HEK293 (cell line): ENCODE measurements around the gene FRMD8.
A peak's percentile ranks its signal among the peaks of the same experiment; 100 is the strongest.

Experiments used
- CTCF ChIA-PET: fragments of 350-600 bp; formaldehyde crosslinking; extraction: SDS; loops from one replicate; lab custom pipeline; 2021; ENCODE audit warnings: antibody characterized with exemption; lab: Yijun Ruan, JAX
- POLR2A ChIA-PET: fragments of 300-600 bp; formaldehyde crosslinking; extraction: SDS; loops from one replicate; lab custom pipeline; 2020; ENCODE audit warnings: antibody characterized with exemption, inconsistent platforms; lab: Yijun Ruan, JAX
- H3K27ac ChIP-seq: fragments of 200-500 bp; sonication (Bioruptor generic); 2 replicates; pipeline ENCODE4 v1.5.1; 2014; ENCODE audit warnings: low read depth, low read length, control low read depth, inconsistent platforms; ENCODE audit errors: extremely low read depth
- H3K36me3 ChIP-seq, 2 experiments: fragments of 200-500 bp in 1 of 2; sonication (Bioruptor generic) in 1 of 2; 1 replicate in 1 of 2; 2 replicates in 1 of 2; pipeline ENCODE4 v1.5.1; 2014 to 2017; ENCODE audit warnings: inconsistent platforms in 2 of 2, low read length in 2 of 2; ENCODE audit not compliant: control insufficient read depth in 2 of 2, insufficient read depth in 1 of 2
- H3K4me1 ChIP-seq: fragments of 200-500 bp; sonication (Bioruptor generic); 2 replicates; pipeline ENCODE4 v1.5.1; 2014; ENCODE audit warnings: mild to moderate bottlenecking, low read length, inconsistent platforms; ENCODE audit not compliant: control insufficient read depth, insufficient read depth
- H3K4me3 ChIP-seq: 2 replicates; pipeline ENCODE4 v1.5.1; 2011; ENCODE audit warnings: low read depth, mild to moderate bottlenecking, control low read depth, low read length, moderate library complexity
- H3K9me3 ChIP-seq: fragments of 200-500 bp; sonication (Bioruptor generic); 2 replicates; pipeline ENCODE4 v1.5.1; 2014; ENCODE audit warnings: low read depth, low read length, inconsistent platforms; ENCODE audit not compliant: control insufficient read depth, insufficient read depth
- FEZF1 ChIP-seq: fragments of 450-650 bp; formaldehyde crosslinking; IDR thresholded peaks from 2 replicates; pipeline ENCODE4 v1.5.1; 2016; ENCODE audit warnings: missing biosample characterization, missing genetic modification characterization
- GLIS2 ChIP-seq: fragments of 450-650 bp; formaldehyde crosslinking; IDR thresholded peaks from 2 replicates; pipeline ENCODE4 v1.5.1; 2016; ENCODE audit warnings: missing biosample characterization, missing genetic modification characterization
- INSM2 ChIP-seq: fragments of 450-650 bp; formaldehyde crosslinking; IDR thresholded peaks from 2 replicates; pipeline ENCODE4 v1.5.1; 2016; ENCODE audit warnings: missing biosample characterization, missing genetic modification characterization
- PRDM6 ChIP-seq: fragments of 450-650 bp; formaldehyde crosslinking; IDR thresholded peaks from 2 replicates; pipeline ENCODE4 v1.5.1; 2017; ENCODE audit warnings: missing biosample characterization, missing genetic modification characterization
- ZBTB17 ChIP-seq: fragments of 450-650 bp; formaldehyde crosslinking; IDR thresholded peaks from 2 replicates; pipeline ENCODE4 v1.5.1; 2016; ENCODE audit warnings: missing biosample characterization, missing genetic modification characterization
- ZFHX2 ChIP-seq: fragments of 450-650 bp; formaldehyde crosslinking; conservative IDR thresholded peaks from 2 replicates; pipeline ENCODE4 v1.5.1; 2016; ENCODE audit warnings: missing biosample characterization, missing genetic modification characterization
- ZNF10 ChIP-seq: fragments of 450-650 bp; formaldehyde crosslinking; IDR thresholded peaks from 2 replicates; pipeline ENCODE4 v1.5.1; 2017; ENCODE audit warnings: missing biosample characterization, missing genetic modification characterization
- ZNF394 ChIP-seq: fragments of 450-650 bp; formaldehyde crosslinking; IDR thresholded peaks from 2 replicates; pipeline ENCODE4 v1.5.1; 2016; ENCODE audit warnings: missing biosample characterization, missing genetic modification characterization, mild to moderate bottlenecking, moderate library complexity, borderline replicate concordance
- ZNF624 ChIP-seq: fragments of 450-650 bp; formaldehyde crosslinking; IDR thresholded peaks from 2 replicates; pipeline ENCODE4 v1.5.1; 2017; ENCODE audit warnings: missing biosample characterization, missing genetic modification characterization
- ZNF626 ChIP-seq: fragments of 450-650 bp; sonication (Bioruptor Pico); formaldehyde crosslinking; IDR thresholded peaks from 2 replicates; pipeline ENCODE4 v1.5.1; 2018; ENCODE audit warnings: missing biosample characterization, missing genetic modification characterization, inconsistent platforms
- ZNF664 ChIP-seq: fragments of 450-650 bp; formaldehyde crosslinking; IDR thresholded peaks from 2 replicates; pipeline ENCODE4 v1.5.1; 2016; ENCODE audit warnings: missing biosample characterization, missing genetic modification characterization
- ZNF704 ChIP-seq: fragments of 450-650 bp; formaldehyde crosslinking; IDR thresholded peaks from 2 replicates; pipeline ENCODE4 v1.5.1; 2016; ENCODE audit warnings: missing biosample characterization, missing genetic modification characterization
- TF ChIP-seq, protein P1 (sequence below): fragments of 450-650 bp; formaldehyde crosslinking; IDR thresholded peaks from 2 replicates; pipeline ENCODE4; 2016; ENCODE audit warnings: missing biosample characterization, missing genetic modification characterization

FRMD8 gene

DNA sequence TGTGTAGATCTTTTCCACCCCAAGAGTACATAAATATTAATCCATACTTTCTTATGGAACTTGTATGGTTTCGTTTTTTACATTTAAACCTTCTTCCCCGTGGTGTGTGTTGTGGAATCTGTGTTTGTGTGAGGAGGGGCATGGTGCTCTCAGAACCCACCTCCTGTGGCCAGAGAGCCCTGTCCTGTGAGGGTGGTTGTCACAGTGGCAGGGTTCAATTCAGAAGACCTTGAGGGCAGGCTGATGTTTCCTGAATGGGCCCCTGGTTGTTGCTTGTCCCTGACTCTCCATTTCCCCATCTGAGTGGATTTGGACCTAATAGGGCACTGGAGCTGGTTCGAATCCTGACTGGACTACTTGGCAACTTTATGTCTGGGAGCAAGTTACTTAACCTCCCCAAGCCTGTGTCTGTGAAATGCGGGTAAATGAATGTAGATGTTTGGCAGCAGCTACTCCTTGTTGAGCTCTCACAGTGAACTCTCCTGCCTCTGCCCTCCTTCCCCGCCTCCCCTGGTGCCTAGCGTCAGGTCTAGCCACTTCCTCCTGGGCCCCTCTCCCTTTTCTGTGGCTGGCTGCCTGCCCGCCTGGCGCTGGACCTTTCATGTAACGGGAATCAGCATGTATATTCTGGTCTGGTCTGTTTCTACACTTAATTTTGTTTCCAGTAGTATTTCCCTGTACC lies 43.4 kb downstream of the FRMD8 start (continued):
- TF ChIP-seq, protein P1, sequence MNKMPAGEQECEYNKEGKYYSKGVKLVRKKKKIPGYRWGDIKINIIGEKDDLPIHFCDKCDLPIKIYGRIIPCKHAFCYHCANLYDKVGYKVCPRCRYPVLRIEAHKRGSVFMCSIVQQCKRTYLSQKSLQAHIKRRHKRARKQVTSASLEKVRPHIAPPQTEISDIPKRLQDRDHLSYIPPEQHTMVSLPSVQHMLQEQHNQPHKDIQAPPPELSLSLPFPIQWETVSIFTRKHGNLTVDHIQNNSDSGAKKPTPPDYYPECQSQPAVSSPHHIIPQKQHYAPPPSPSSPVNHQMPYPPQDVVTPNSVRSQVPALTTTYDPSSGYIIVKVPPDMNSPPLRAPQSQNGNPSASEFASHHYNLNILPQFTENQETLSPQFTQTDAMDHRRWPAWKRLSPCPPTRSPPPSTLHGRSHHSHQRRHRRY (tag by site-specific recombination): no peak
- TF ChIP-seq ZNF704 (tag by site-specific recombination): no peak
- TF ChIP-seq ZFHX2 (tag by site-specific recombination): no peak
- peak; percentile 78; the same call in 1 of the 2 replicates for TF ChIP-seq ZNF394 (tag by site-specific recombination)
- TF ChIP-seq INSM2 (tag by site-specific recombination): peak; percentile 9; the same call in 1 of the 2 replicates
- 0 out of 2 replicates have a peak, but pooled peaks have one; percentile 15 for TF ChIP-seq GLIS2

DNA sequence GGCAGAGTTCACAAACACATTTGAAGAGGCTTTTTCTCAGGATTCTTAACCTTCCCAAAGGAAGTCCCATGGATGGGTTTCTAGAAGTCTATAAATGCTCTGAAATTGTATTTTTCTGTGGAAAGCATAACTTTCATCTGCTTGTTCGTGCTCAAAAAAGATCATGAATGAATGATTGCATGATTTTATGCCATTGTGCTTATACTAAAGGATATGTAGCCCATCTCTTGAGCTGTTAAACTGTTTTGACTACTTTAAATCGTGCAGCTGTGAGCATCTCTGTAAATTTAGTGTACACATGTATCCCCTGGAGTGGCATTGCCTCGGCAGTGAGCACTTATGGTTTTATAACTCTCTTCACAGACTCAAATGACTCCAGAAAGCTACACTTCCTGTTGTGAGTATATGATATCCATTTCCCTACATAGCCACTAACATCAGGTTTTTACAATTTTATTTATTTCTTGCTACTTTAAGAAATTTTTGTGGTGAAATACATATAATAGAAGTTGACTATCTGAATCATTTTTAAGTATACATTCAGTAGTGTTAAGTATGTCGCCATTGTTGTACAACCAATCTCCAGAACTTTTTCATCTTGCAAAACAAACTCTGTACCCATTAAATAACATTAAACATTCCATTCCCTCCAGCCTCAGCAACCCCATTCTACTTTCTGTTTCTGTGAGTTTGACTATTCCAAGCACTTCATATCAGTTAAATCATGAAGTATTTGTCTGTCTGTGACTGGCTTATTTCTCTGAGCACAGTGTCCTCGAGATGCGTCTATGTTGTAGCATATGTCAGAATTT lies 44.2 kb downstream of the FRMD8 start:
- H3K36me3 ChIP-seq: peaks cover 0 to 51% of the 10 kb centered on the region in 2 experiments; a peak in 1 of 3 replicates
- H3K4me1 ChIP-seq: no peaks in the 10 kb centered on the region
- POLR2A ChIA-PET: interaction anchor here (1.0 to 16.9 kb wide), 9 partner anchors 10 to 69 kb away, joined by 3 to 1129 read pairs (median 4); partner anchors contain the start of genes FRMD8 and MALAT1

GRCh38 chr11:65431451-65432099 lies 45.1 kb downstream of the FRMD8 start:
- no peaks in the 10 kb centered on the region for H3K9me3 ChIP-seq
- TF ChIP-seq ZNF626 (tag by site-specific recombination): no peak
- no peak for TF ChIP-seq ZNF624 (tag by site-specific recombination)
- peak; percentile 91 for TF ChIP-seq ZNF10 (tag by site-specific recombination)
- no peak for TF ChIP-seq GLIS2
- no peak overlapping the region for H3K4me3 ChIP-seq
- H3K36me3 ChIP-seq: peaks cover 0 to 51% of the 10 kb centered on the region in 2 experiments; a peak in 1 of 3 replicates
- ChIA-PET POLR2A (no interaction called here), CTCF (interaction anchor here (1.0 to 1.4 kb wide), 2 partner anchors 37 to 156 kb away, joined by 5 to 7 read pairs; no protein-coding TSS in a partner anchor)
- no peaks in the 10 kb centered on the region for H3K4me1 ChIP-seq
- H3K27ac ChIP-seq: no peak overlapping the region

More for the DNA sequence above, 44.2 kb downstream of the FRMD8 start:
- Histone ChIP-seq H3K27ac (peak overlapping the region; percentile 55), H3K4me3 (peak overlapping the region; percentile 68), H3K9me3 (no peaks in the 10 kb centered on the region)
- CTCF ChIA-PET: interaction anchor here (1.3 kb wide), 1 partner anchor 15 kb away, joined by 7 read pairs; no protein-coding TSS in a partner anchor
- TF ChIP-seq ZBTB17 (tag by site-specific recombination) (no peak), ZNF664 (tag by site-specific recombination) (0 out of 2 replicates have a peak, but pooled peaks have one; percentile 10), PRDM6 (peak; percentile 69), FEZF1 (tag by site-specific recombination) (no peak)
